Measurements from ENCODE around the gene REG4. TPM values are rescaled to one million over a fixed set of nuclear protein-coding genes. Genes with fewer than 3 reads are reported as not detected.
A peak's percentile ranks its signal among the peaks of the same experiment; 100 is the strongest.
"Not testable (repeated sequence)": the region's sequence is repeated elsewhere in the genome, so short reads cannot be mapped to it uniquely, and the experiment has no call there.

Gene REG4
- total and polyA plus RNA-seq, 4 donors, result 0.08 TPM; not detected in 3

DNA sequence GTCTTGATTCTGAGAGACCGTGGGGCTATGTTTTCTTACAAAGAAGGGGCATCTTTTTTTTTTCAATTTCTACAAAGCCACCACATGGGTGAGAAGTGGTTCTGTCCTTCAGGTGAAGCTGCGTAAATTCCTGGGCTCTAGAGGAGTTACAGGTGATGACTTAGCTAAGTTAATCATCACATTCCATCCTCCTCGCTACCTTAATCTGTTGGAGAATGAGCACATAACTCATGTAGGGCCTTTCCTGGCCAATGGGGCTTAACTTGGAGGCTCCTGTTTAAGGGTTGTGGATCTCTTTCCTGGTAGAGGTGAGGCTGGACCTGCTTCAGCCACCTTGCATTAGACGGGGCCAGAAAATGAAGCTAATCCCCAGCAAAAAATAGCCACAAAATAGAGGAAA, 19.9 kb downstream of the REG4 start:
- WGBS, 2 donors, result 94 to 96% methylated on average over 4 of the region's 4 CpGs
- DNase-seq, result no peak
- H3K9ac ChIP-seq (ENCODE audit: insufficient read depth in 1 of 2, low read length in 2 of 2), result no peak overlapping the region
- no peak overlapping the region for H3K4me3 ChIP-seq
- no peaks in the 10 kb centered on the region for H3K9me3 ChIP-seq (ENCODE audit: control insufficient read depth in 4 of 4, insufficient read depth in 3 of 4, low read length in 3 of 4)
- no peak for ATAC-seq (ENCODE audit: insufficient read depth, low FRiP score)
- H3K4me1 ChIP-seq (ENCODE audit: control insufficient read depth in 5 of 5, insufficient read depth in 5 of 5, low read length in 5 of 5), result peaks cover 0 to 36% (median 16%) of the 10 kb centered on the region in 5 donors
- TF ChIP-seq CTCF (IDR thresholded peaks at IDR 0.05; ENCODE audit: control extremely low read depth, extremely low read depth), result no peak
- no peak overlapping the region for H3K27ac ChIP-seq (ENCODE audit: low read depth in 1 of 2, low read length in 1 of 2)
- no peaks in the 10 kb centered on the region for H3K27me3 ChIP-seq (ENCODE audit: control insufficient read depth in 3 of 3, insufficient read depth in 3 of 3, low read length in 2 of 3)
- no peaks in the 10 kb centered on the region for H3K36me3 ChIP-seq (ENCODE audit: control insufficient read depth in 4 of 4, insufficient read depth in 4 of 4, low read length in 4 of 4)

DNA sequence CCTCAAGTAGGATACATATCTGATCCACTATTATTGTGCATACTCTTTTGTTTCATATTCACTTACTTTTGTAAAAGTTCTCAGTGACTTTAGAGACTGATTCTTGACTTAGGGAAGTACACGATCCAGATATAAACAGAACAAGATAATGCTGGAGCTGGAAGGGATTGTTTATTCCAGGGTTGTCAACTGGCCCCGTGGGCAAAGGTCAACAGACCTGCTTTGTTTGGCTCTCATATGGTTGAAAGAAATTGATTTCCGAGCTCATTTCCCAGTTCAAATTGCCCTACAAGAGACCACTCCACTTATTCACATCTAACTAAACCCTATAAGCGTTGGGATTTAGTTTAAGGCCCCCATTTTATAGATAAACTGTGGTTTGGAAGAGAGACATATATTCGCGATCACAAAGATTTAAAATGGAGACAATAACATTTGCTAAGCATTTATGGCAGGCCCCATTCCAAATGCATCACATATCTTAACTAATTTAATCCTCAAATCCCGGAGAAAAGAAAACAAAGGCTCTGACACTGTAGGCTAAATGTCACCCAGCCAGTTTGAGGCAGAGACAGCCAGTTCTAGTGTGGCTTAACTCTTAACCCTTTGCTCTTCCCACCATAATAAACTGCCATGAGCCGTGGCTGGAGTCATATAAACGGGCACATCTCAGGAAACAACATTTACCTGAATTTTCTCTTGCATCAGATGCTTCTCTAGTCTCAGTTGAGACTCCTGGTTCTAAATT, 20.6 kb downstream of the REG4 start:
- DNase-seq (no peak), ATAC-seq (ENCODE audit: insufficient read depth, low FRiP score) (no peak)
- Histone ChIP-seq H3K27ac (ENCODE audit: low read depth in 1 of 2, low read length in 1 of 2) (no peak overlapping the region), H3K4me1 (ENCODE audit: control insufficient read depth in 5 of 5, insufficient read depth in 5 of 5, low read length in 5 of 5) (peaks cover 0 to 33% (median 15%) of the 10 kb centered on the region in 5 donors), H3K36me3 (ENCODE audit: control insufficient read depth in 4 of 4, insufficient read depth in 4 of 4, low read length in 4 of 4) (no peaks in the 10 kb centered on the region), H3K9ac (ENCODE audit: insufficient read depth in 1 of 2, low read length in 2 of 2) (no peak overlapping the region), H3K9me3 (ENCODE audit: control insufficient read depth in 4 of 4, insufficient read depth in 3 of 4, low read length in 3 of 4) (no peaks in the 10 kb centered on the region), H3K4me3 (no peak overlapping the region), H3K27me3 (ENCODE audit: control insufficient read depth in 3 of 3, insufficient read depth in 3 of 3, low read length in 2 of 3) (no peaks in the 10 kb centered on the region)
- no peak for TF ChIP-seq CTCF (IDR thresholded peaks at IDR 0.05; ENCODE audit: control extremely low read depth, extremely low read depth)
- 66 to 77% methylated on average over 9 of the region's 9 CpGs for WGBS, 2 donors

DNA sequence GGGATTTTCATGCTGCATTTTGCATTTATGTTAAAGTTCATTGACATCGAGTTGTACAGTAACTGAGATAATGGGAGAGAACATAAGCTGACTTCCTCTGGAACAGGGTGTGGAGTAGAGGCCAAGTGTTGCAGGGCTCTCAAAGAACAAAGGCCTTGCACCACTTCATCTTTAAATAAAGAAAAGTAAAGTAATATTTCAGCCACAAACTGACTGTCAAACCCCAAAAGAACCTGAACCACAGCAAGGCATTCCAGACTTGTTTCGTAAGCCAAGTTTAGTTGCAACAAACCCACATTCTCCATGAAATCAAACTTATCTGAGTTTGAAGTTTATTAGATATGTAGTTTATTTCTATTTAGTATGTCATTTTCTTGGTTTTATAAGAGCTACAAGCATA, 23.5 kb downstream of the REG4 start:
- no peak for ATAC-seq (ENCODE audit: insufficient read depth, low FRiP score)
- no peak overlapping the region for H3K4me3 ChIP-seq
- peaks cover 0 to 37% (median 16%) of the 10 kb centered on the region in 5 donors for H3K4me1 ChIP-seq (ENCODE audit: control insufficient read depth in 5 of 5, insufficient read depth in 5 of 5, low read length in 5 of 5)
- WGBS, 2 donors, result 16 to 25% methylated on average over 2 of the region's 2 CpGs
- H3K27ac ChIP-seq (ENCODE audit: low read depth in 1 of 2, low read length in 1 of 2), result no peak overlapping the region
- no peaks in the 10 kb centered on the region for H3K27me3 ChIP-seq (ENCODE audit: control insufficient read depth in 3 of 3, insufficient read depth in 3 of 3, low read length in 2 of 3)
- peak; percentile 29 to 63 (median 46) for DNase-seq
- no peak overlapping the region for H3K9ac ChIP-seq (ENCODE audit: insufficient read depth in 1 of 2, low read length in 2 of 2)
- no peaks in the 10 kb centered on the region for H3K36me3 ChIP-seq (ENCODE audit: control insufficient read depth in 4 of 4, insufficient read depth in 4 of 4, low read length in 4 of 4)
- no peak for TF ChIP-seq CTCF (IDR thresholded peaks at IDR 0.05; ENCODE audit: control extremely low read depth, extremely low read depth)
- H3K9me3 ChIP-seq (ENCODE audit: control insufficient read depth in 4 of 4, insufficient read depth in 3 of 4, low read length in 3 of 4), result no peaks in the 10 kb centered on the region

- 68 to 77% methylated on average over 4 of the region's 4 CpGs for WGBS, 2 donors
- not testable (repeated sequence) for DNase-seq; H3K27me3 ChIP-seq (ENCODE audit: control insufficient read depth in 3 of 3, insufficient read depth in 3 of 3, low read length in 2 of 3); H3K36me3 ChIP-seq (ENCODE audit: control insufficient read depth in 4 of 4, insufficient read depth in 4 of 4, low read length in 4 of 4); ATAC-seq (ENCODE audit: insufficient read depth, low FRiP score); H3K27ac ChIP-seq (ENCODE audit: low read depth in 1 of 2, low read length in 1 of 2); H3K9me3 ChIP-seq (ENCODE audit: control insufficient read depth in 4 of 4, insufficient read depth in 3 of 4, low read length in 3 of 4); H3K4me3 ChIP-seq; H3K9ac ChIP-seq (ENCODE audit: insufficient read depth in 1 of 2, low read length in 2 of 2)
- peaks cover 0 to 39% (median 15%) of the 10 kb centered on the region in 5 donors for H3K4me1 ChIP-seq (ENCODE audit: control insufficient read depth in 5 of 5, insufficient read depth in 5 of 5, low read length in 5 of 5)
Measured at GRCh38 chr1:119786473-119787050, 24.7 kb downstream of the REG4 start.

- 56 to 64% methylated on average over 7 of the region's 7 CpGs for WGBS, 2 donors
- H3K4me3 ChIP-seq; H3K27ac ChIP-seq (ENCODE audit: low read depth in 1 of 2, low read length in 1 of 2); DNase-seq; ATAC-seq (ENCODE audit: insufficient read depth, low FRiP score); H3K9ac ChIP-seq (ENCODE audit: insufficient read depth in 1 of 2, low read length in 2 of 2); H3K27me3 ChIP-seq (ENCODE audit: control insufficient read depth in 3 of 3, insufficient read depth in 3 of 3, low read length in 2 of 3); H3K9me3 ChIP-seq (ENCODE audit: control insufficient read depth in 4 of 4, insufficient read depth in 3 of 4, low read length in 3 of 4); H3K36me3 ChIP-seq (ENCODE audit: control insufficient read depth in 4 of 4, insufficient read depth in 4 of 4, low read length in 4 of 4): not testable (repeated sequence)
- H3K4me1 ChIP-seq (ENCODE audit: control insufficient read depth in 5 of 5, insufficient read depth in 5 of 5, low read length in 5 of 5), result peaks cover 0 to 40% (median 15%) of the 10 kb centered on the region in 5 donors
Measured at GRCh38 chr1:119786046-119786445, 25.2 kb downstream of the REG4 start.

All from lung (tissue), 12 donors.